Measurements from ENCODE around the gene FADS1.
A peak's percentile ranks its signal among the peaks of the same experiment; 100 is the strongest.

The FADS1 gene

DNA sequence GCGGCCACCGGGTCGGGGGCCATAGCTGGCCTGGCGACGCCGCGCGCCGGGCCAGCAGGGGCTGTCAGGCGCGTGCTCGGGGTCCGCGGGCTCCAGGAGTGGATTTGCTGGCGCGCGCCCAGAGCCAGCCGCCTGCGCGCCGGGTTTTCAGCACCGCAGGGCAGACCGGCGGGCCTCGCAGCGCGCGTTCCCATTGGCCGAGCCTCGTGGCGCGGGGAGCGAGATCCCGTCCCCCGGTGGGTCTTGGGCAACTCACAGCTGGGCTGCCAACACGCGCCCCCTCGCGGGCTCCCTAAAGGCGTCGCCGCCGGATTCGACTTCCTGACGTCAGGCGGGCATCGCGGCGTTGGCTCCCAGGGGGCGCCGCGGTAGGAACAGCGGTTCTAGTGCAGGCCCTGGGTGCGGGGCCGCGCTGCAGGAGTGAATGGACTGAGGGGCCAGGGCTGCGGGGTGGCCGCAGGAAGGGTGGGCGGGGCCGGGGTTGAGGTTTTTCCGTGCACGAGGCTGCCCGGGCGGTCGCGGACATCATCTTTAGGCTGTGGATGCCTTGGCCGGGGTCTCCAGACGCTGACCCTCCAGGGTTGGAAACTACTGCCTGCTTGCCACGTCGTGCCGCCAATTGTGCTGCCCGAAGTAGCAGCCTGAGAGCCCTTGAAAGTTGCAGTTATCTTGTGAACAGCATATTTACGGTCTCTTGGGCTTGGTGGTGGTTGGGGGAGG is at the start of gene FADS1:
FADS1 (minus strand) TSS at position 268 of the 720 bp plus-strand sequence; CDS start at position 194, 74 bp downstream.
- peak; percentile 67 to 75 for DNase-seq

DNA sequence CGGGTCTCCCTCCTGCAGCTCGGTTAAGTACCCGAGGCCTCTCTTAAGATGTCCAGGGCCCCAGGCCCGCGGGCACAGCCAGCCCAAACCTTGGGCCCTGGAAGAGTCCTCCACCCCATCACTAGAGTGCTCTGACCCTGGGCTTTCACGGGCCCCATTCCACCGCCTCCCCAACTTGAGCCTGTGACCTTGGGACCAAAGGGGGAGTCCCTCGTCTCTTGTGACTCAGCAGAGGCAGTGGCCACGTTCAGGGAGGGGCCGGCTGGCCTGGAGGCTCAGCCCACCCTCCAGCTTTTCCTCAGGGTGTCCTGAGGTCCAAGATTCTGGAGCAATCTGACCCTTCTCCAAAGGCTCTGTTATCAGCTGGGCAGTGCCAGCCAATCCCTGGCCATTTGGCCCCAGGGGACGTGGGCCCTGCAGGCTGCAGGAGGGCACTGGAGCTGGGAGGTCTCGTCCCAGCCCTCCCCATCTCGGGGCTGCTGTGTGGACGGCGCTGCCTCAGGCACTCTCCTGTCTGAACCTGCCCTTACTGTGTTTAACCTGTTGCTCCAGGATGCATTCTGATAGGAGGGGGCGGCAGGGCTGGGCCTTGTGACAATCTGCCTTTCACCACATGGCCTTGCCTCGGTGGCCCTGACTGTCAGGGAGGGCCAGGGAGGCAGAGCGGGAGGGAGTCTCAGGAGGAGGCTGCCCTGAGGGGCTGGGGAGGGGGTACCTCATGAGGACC is 49.6 kb upstream of the FADS1 start:
- DNase-seq = no peak

DNA sequence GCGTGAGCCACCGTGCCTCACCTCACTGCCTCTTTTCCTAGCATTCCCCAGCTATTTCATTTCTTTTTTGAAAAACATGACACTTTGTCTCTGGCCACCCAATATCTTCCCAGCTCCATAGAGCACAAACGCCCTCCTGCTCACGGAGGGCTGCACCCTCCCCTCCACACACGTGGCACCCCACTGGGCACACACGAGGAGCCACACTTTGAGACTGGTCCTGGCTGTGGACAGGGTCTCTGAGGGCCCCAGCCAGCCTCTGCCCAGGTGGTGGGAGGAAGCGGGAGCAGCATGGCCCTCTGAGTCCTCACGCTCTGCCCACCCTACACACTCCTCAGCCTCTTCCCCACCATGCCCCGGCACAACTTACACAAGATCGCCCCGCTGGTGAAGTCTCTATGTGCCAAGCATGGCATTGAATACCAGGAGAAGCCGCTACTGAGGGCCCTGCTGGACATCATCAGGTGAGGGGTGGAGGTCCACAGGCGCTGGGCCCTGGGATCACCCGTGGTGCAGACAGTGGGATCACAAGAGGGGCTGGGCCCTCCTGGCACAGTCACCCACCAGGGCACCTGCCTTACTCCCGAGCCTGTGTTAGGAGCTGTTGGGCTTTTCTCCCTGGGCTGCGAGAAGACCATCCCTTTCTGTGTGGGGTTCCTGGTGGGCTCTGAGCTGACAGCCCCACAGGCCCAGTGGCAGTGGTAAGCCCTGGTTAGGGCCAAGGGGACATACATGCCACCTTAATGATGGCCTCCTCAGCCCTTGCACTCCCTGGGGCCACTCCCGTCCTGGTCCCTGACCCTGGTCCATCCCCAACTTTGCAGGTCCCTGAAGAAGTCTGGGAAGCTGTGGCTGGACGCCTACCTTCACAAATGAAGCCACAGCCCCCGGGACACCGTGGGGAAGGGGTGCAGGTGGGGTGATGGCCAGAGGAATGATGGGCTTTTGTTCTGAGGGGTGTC is 48.3 kb upstream of the FADS1 start:
- DNase-seq = no peak

DNA sequence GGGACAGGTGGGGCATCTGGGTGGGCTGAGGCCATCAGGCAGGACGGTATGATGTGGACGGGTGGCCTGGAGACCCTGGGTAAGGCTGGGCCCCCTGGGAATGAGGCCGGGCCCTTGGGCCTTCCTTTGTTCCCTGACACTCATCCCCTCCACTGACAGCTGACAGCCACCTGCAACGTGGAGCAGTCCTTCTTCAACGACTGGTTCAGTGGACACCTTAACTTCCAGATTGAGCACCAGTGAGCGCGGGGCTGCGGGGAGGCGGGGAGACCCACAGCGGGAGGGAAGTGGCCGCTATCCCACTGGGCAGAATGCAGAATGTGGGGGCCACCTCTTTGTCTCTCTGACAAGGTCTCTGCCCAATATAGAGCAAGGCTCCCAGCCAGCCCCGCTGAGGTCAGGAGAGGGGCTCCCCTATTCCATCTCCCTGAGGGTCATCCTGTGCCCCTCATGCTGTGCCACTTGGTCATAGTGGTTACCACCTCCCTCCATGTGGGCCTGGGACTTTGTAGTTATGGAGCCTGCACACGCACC is 46.8 kb upstream of the FADS1 start:
- no peak for DNase-seq

DNA sequence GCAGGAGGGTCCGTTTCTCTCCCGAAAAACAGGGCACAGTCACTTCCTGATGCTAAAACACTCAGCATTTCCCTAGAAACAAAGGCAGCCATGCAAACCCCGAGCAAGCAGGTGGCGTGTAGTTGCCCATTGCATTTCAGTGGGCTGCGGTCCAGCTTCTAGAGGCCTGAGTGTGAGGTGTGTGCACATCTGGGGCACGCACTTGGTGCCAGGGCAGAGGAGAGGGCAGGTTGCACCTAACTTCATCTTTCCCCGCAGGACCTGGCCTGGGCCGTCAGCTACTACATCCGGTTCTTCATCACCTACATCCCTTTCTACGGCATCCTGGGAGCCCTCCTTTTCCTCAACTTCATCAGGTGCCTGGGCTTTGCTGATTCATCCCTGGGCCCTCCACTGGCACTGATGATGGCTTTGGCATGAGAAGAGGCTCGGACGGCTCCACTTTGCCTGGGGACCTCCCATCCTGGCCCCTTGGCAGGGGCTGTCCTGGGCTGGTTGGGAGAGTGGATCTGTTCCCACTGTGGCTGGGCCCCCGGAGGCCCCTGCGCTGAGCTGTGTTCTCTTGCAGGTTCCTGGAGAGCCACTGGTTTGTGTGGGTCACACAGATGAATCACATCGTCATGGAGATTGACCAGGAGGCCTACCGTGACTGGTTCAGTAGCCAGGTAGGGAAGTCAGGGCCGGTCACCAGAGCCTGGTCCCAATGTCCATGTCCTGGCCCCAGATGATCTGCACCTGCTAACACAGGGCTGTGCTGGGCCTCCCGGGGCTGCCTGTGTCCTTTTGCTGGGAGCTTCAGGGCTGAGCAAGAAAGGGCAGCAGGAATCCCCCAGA is 46.1 kb upstream of the FADS1 start:
- DNase-seq = no peak

DNA sequence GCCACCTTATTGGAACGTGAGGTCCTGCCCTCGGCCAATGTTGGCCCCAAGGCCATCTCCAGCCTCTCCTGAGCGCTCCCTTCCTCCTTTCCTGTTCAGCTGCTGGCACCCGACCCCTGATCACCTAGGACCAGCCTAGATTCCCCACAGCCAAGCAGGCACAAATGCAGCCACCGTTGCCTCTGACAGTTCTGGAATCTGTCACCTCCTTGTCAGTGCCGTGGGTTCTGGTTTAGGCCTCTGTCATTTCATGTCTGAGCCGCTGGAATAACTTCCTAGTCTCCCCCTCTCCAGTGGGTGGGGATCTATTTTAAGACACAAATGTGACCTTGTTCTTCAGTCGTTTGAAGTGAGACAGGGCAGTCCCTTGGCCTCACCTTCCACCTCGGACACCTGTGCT is 44.8 kb upstream of the FADS1 start:
- no peak for DNase-seq

DNA sequence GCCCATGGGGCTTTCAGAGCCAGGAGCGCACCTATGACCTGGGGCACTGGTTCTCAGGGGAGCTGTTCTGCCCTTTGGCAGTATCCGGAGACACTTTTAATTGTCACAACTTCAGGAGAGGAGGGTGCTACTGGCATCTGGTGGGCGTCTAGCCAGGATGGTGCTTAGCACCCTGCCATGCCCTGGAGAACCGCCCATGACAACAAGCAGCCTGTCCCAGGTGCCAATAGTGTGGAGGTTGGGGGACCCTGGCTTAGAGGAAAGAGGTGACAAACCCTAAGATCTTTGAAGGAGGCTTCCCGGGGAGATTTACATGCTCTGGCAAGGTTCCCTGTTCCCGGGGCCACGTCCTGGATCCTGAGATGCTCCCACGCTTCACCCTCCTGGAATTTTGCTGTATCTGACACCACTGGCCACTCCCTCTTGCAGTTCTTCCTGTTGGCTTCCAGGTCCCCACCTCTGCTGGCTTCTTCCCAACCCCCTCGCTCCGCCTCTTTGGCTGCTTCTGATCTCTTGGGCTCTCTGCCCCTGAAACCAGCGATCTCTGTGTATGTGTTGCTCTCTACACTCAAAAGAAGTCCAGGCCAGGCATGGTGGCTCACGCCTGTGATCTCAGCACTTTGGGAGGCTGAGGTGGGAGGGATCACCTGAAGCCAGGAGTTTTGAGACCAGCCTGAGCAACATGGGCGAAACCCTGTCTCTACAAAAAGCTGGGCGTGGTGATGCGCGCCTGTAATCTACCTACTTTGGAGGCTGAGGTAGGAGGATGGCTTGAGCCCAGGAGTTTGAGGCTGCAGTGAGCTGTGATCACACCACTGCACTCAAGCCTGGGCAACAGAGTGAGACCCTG is 43.5 kb upstream of the FADS1 start:
- DNase-seq = no peak

DNA sequence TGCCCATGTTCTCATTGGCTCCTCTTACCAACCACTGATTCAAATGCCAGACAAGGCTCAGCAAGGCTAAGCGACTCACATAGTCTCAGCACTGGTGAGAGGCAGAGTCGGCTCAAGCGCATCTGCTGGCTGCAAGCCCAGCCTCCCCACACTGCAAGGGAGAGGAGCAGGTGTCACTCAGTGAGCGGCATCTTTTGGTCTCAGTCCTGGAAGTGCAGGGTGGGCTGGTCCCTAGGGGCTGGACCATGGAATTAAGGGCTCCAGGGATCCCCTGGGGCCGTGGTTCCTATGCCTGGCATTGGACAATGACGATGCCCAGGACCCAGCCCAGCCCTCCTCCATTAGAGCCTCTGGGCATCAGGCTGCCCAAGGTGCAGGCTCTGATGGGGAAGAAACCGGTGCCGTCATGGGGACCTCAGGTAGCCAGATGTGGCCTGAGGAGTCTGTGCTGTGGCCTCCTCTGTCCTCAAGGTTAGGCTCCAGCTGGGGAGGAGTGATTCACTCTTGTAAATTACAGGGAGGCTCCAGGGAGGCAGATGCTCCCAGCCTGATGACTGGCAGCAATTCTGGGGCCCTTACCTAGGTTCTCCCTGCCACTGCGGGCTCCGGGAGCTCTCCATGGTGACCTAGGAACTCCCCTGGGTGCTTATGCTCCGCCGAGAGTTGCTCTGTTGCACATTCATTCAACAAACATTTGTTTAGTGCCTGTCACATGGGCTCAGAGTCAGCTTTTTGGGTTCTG is 39.3 kb upstream of the FADS1 start:
- DNase-seq = no peak

DNA sequence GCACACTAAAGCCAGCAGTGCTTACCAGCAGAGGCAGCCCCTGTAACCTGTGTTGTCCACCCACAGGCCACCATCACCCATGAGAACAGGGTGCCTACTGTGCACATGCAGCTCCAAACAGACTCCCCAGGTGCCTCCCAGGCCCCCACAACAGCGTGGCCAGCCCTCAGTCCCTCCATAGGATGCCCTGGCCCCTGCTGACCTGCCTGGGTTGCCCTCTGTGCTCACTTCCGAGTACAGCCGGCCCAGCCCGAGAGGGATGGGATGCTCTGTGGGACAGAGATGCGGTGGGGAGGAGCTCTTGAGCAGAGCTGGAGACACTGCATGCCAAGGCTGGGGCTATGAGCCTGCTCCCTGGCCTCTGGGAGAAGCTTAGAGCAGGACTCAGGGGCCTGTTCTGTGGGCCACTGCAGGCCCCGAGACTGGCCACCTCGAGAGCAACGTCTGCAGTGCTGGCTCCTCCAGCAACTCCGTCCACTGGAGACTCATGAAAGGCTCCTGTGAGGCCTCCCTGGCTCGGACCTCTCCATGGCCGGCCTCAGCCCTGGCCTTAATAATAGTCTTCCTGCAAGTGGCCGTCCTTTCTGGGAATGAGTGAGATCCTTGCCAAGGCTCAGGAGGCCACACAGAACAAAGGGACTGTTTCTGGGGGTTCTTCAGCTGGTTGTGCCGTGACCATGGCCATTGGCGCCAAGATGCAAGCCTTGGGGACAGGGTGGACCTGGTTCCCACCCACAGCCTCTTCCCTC is 38.3 kb upstream of the FADS1 start:
- DNase-seq = no peak

DNA sequence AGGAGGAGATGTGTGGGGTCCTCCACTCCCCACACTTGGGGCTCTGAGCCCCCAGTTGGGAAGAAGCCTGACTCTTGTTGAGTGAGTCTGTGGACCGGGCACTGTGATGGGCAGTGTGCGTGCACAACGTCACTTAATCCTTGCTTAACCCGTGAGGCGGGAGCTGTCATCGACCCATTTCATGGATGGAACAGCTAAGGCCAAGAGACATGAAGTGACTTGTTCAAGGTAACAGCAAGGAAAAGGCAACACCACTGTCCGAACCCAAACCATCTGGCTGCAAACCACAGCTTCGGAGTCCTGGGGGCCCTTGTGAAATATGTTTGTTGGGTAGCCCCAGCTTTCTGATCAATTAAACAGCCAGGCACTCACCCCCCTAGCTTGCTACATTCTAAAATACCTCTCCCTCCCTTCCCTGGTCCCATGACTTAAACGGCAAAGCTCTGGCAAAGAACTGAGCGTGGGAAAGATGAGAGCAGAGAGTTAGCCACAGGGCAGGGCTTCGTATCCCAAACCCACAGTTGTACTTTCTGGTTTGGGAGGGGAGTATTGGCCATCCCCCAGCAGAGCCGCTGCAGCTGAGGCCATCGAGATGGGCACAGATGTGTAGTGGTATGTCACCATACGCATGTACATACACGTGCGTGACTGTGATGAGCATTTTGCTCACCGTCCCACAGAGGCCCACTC is 37.5 kb upstream of the FADS1 start:
- no peak for DNase-seq

DNA sequence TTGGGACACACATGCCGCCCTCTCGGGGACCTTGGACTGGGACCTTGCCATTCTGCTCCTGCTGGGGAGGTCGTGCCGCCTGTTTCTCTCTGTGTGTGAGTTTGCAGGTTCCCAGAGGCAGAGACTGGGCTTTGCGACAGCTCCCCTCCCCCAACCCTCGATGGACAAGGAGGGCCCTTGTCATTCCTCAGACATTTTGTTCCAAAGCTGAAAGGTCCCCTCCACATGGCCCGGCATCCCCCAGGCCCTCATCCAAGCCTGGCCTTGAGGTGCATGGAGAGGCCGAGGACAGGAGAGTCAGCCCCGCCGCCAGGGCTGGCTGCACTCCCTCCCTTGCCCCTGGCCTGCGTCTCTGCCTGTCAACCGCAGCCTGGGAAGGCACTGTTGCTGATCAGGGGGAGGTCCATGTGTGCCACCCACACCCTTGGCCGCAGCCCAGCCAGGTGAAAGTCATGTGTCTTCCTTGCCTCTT is 36.9 kb upstream of the FADS1 start:
- no peak for DNase-seq

DNA sequence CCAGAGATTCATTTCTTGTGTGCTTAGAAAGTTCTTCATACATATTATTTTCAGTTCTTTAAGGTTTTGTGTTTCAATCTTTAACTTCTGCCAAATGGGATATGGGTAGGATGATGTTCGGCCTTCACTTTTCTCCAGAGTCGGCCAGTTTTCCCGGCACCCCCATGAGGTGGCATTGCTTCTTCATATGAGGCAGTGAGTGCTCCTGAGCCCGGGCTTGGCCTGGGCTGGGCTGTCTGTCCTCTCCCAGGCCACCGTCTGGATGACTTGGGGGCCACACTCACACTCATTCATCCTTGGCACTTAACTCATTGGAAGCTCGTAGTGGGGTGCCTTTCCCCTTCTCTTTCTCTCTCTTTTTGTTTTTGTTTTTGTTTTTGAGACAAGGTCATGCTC is 35.1 kb upstream of the FADS1 start:
- DNase-seq = no peak

DNA sequence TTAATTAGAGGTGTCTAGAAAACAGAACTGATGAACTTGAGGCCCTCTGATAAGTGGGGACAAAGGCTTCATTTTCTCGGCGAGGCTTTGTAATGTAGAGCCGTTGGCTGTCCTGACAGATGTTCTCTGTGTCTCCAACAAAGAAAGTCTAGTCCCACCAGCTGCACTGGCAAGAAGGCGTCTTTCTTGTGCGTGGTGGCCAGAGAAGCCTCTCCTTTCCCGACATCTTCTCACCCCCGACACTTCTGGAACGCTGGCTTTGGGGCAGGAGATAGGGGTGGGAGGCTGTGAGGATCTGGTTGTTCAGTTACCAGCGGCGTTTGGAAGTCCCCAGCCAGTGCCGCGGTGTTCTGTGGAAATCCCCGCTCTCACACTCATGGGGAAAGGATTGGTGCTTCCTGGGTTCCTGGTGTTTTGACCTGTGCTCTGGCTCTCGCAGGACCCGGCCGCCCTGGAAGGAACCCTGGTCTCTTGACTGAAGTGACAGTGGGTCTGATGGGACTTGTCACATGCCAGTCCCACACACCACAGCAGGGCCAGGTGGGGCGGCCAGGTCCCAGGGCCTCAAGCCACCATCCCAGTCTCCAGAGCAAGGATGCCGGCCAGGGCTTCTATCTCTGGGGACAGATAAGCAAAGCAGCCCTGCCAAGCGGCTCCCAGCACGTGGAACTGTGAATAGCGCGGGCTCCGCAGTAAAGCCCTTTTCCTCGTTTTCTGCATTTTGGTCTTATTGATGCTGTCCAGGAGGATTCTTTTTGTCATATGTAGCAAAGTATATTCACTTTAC is 34.5 kb upstream of the FADS1 start:
- DNase-seq = no peak

DNA sequence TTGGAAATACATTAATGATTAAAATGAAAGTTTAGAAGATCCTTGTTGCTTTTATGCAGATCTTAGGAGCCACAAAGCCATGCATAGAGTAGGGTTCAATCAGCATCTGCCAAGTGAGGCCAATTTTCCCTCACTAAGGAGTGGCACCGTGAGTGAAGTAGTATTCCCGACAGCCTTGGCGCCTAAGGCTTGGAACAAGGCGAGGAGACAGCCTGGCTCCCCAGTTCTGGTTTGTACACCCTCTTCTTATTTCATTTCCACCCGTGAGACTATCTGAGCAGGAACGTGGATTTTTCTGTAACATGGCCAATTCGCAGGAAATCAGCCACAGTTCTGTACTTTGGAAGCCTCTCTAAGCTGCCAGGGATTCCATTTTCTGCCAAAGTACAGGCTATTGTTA is 33.9 kb upstream of the FADS1 start:
- DNase-seq = no peak

DNA sequence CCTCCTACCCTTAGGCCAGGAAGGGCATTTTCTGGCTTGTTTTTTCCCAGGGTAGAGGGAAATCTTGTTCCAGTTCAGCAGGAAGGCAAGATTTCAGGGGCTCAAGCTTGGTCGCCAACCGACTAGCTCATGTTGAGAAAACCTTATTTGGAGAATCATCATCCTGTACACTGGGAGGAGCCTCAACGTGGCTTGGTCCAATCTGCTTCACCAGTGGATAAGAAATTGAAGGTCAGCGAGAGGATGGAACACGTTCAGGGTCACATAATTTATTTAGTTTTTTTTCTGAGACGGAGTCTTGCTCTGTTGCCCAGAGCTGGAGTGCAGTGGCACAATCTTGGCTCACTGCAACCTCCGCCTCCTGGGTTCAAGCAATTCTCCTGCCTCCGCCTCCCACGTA is 31.8 kb upstream of the FADS1 start:
- no peak for DNase-seq

DNA sequence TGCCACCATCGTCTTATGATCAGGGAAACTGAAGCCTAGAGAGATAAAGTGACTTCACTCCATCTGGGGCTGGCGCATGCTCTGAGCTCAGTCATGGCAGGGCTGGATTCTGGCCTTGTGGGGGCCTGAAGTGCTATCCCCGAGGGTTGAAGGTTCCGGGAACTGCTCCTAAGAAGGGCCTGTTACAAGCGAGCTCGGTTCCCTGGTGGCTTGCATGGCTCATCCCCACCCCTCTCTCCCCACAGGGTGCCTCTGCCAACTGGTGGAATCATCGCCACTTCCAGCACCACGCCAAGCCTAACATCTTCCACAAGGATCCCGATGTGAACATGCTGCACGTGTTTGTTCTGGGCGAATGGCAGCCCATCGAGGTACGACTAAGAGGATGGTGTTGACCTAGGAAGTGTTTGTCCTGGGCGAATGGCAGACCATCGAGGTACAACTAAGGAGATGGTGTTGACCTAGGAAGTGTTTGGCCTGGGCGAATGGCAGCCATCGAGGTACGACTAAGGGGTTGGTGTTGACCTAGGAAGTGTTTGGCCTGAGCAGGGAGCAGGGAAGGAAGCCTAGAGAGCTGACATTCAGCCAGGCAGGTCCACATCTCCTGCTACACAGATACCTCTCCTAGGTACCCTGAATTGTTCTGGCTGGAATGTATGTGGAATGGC is 31.2 kb upstream of the FADS1 start:
- no peak for DNase-seq

DNA sequence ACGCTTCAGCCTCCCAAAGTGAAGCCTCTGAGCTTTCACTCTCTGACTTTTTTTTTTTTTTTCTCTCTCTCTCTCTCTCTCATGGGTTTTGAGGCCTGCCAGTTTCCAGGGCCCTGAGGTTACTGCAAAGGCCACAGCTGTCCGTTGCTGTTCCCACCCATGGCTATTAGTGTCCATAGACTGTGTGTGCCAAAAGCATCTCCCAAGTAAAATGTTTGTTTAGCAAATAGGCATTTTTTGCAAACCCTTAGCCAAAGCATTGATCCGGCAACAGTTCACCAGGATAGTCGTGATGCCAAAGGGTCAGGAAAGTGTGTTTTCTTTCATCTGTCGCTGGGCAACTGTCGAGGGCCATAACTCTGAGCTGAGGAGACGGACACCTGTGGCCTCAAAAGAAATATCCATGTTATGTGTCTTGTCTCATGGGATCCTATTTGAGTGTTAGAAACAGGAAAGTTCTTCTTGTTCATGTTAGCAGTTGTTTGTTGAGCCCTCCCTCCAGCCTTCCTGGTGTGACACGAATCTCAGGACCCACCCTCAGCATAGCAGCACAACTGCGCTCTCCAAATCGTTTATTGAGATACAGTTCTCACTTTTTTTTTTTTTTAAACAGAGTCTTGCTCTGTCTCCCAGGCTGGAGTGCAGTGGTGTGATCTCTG is 29.7 kb upstream of the FADS1 start:
- DNase-seq = no peak
